Neuronal stem cell (in vitro differentiated cells): ENCODE results near the gene SMC3.

Source experiments
- DNase-seq: peaks from one replicate; pipeline ENCODE4 v3.0.0-alpha.2; 2013; ENCODE audit warnings: low spot score
- H2AFZ ChIP-seq: one replicate; pipeline ENCODE4 v1.6.1; 2013; ENCODE audit warnings: mild to moderate bottlenecking, low read length, inconsistent platforms
- H2AK5ac ChIP-seq: 2 replicates; pipeline ENCODE4 v1.6.1; 2013; ENCODE audit warnings: low read depth, mild to moderate bottlenecking, inconsistent platforms, low read length, moderate library complexity, mixed read lengths
- H2BK120ac ChIP-seq: 2 replicates; pipeline ENCODE4 v1.6.1; 2013; ENCODE audit warnings: low read depth, mild to moderate bottlenecking, inconsistent platforms, low read length, moderate library complexity, mixed read lengths
- H2BK12ac ChIP-seq: one replicate; pipeline ENCODE4 v1.6.1; 2013; ENCODE audit warnings: low read length, inconsistent platforms
- H2BK15ac ChIP-seq: 2 replicates; pipeline ENCODE4 v1.6.1; 2013; ENCODE audit warnings: mild to moderate bottlenecking, low read length, inconsistent platforms, mixed read lengths
- H2BK5ac ChIP-seq: one replicate; pipeline ENCODE4 v1.6.1; 2013; ENCODE audit warnings: inconsistent platforms, mild to moderate bottlenecking, low read length, moderate library complexity
- H3K14ac ChIP-seq: one replicate; pipeline ENCODE4 v1.6.1; 2013; ENCODE audit warnings: low read length, inconsistent platforms
- H3K18ac ChIP-seq: 2 replicates; pipeline ENCODE4 v1.6.1; 2013; ENCODE audit warnings: low read length, inconsistent platforms
- H3K23ac ChIP-seq: 2 replicates; pipeline ENCODE4 v1.6.1; 2013; ENCODE audit warnings: low read depth, mild to moderate bottlenecking, mixed read lengths, low read length, inconsistent platforms; ENCODE audit not compliant: poor library complexity
- H3K27ac ChIP-seq: replicated peaks from 3 replicates; pipeline ENCODE4 v1.5.1; 2013; ENCODE audit warnings: low read length, inconsistent platforms
- H3K27me3 ChIP-seq, 3 experiments: 2 replicates each; pipeline ENCODE4 v1.6.1; 2013; ENCODE audit warnings: low read length in 3 of 3, mild to moderate bottlenecking in 2 of 3, inconsistent platforms in 1 of 3, low read depth in 1 of 3, mixed read lengths in 1 of 3, moderate library complexity in 1 of 3; ENCODE audit not compliant: control insufficient read depth in 3 of 3, insufficient read depth in 3 of 3
- H3K36me3 ChIP-seq, 2 donors: replicated peaks in 1 of 2; 2 replicates each; pipeline ENCODE4 v1.6.1; 2013; ENCODE audit warnings: low read length in 2 of 2; ENCODE audit not compliant: control insufficient read depth in 2 of 2, insufficient read depth in 2 of 2
- H3K4ac ChIP-seq: 2 replicates; pipeline ENCODE4 v1.6.1; 2013; ENCODE audit warnings: inconsistent platforms, mild to moderate bottlenecking, low read length, moderate library complexity
- H3K4me1 ChIP-seq, 2 donors: 1 replicate in 1 of 2; 2 replicates in 1 of 2; pipeline ENCODE4 v1.6.1; 2013; ENCODE audit warnings: low read length in 2 of 2, low read depth in 1 of 2; ENCODE audit not compliant: control insufficient read depth in 2 of 2, insufficient read depth in 1 of 2
- H3K4me2 ChIP-seq: one replicate; pipeline ENCODE4 v1.6.1; 2013; ENCODE audit warnings: mild to moderate bottlenecking, low read length, inconsistent platforms; ENCODE audit not compliant: insufficient read depth, poor library complexity, severe bottlenecking
- H3K4me3 ChIP-seq, 2 donors: 2 replicates each; pipeline ENCODE4 v1.5.1; 2013; ENCODE audit warnings: low read length in 2 of 2, mild to moderate bottlenecking in 2 of 2, inconsistent platforms in 1 of 2, moderate library complexity in 1 of 2
- H3K79me1 ChIP-seq: one replicate; pipeline ENCODE4 v1.6.1; 2013; ENCODE audit warnings: low read depth, mild to moderate bottlenecking, inconsistent platforms, low read length, moderate library complexity
- H3K9ac ChIP-seq: one replicate; pipeline ENCODE4 v1.6.1; 2013; ENCODE audit warnings: mild to moderate bottlenecking, low read depth, low read length, inconsistent platforms; ENCODE audit not compliant: poor library complexity
- H3K9me3 ChIP-seq, 2 donors: replicated peaks in 1 of 2; 2 replicates each; pipeline versions ENCODE3 to v1.6.1; 2013; ENCODE audit warnings: low read length in 2 of 2, mild to moderate bottlenecking in 2 of 2, inconsistent platforms in 1 of 2, low read depth in 1 of 2, mixed read lengths in 1 of 2, moderate library complexity in 1 of 2; ENCODE audit not compliant: control insufficient read depth in 2 of 2, insufficient read depth in 1 of 2
- H4K8ac ChIP-seq: one replicate; pipeline ENCODE4 v1.6.1; 2013; ENCODE audit warnings: low read depth, mild to moderate bottlenecking, inconsistent platforms, low read length, moderate library complexity
- H4K91ac ChIP-seq: one replicate; pipeline ENCODE4 v1.6.1; 2013; ENCODE audit warnings: low read length, low read depth, mild to moderate bottlenecking, inconsistent platforms; ENCODE audit not compliant: poor library complexity
- WGBS, 2 donors: extraction: QIAGEN DNeasy Blood & Tissue Kit; methylation state at CpG; one replicate each; pipeline ENCODE4 v1.1.7; 2013; ENCODE audit warnings: missing lambda C conversion rate in 2 of 2, mixed read lengths in 1 of 2; ENCODE audit not compliant: insufficient read length in 2 of 2, insufficient replicate concordance in 1 of 2; ENCODE audit errors: extremely low coverage in 2 of 2; 5-methylcytosine and 5-hydroxymethylcytosine counted together

SMC3 gene

DNA sequence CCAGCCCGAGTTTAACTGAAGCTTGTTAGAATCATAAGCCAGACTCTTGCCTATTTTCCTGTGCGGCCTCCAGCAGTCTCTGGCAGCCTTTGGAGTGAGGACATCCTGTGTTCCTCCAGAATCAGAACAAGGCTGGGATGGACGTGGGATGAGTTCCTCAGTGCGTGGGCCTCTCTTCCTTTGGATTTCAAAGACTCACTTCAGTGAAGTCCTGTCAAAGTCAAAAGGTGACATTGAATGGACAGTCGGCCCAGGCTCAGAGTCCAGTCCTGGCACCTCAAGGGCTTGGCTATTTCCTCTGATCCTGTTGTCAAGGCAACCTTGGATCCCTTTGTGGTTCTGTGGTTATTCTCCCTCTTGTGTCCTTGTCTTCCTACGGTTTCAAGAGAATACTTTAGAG is 21.4 kb upstream of the SMC3 start:
- DNase-seq: no peak
- Histone ChIP-seq H3K79me1 (no peaks in the 10 kb centered on the region), H3K9me3 (no peaks in the 10 kb centered on the region), H3K36me3 (no peaks in the 10 kb centered on the region), H2BK15ac (no peak overlapping the region), H2BK12ac (no peak overlapping the region), H3K27ac (no peak overlapping the region), H4K91ac (no peak overlapping the region), H3K4me1 (peaks cover 0 to 3% of the 10 kb centered on the region in 2 donors), H2AFZ (peak overlapping the region; percentile 42), H3K4ac (no peak overlapping the region), H2BK5ac (no peak overlapping the region), H2BK120ac (no peak overlapping the region), H3K27me3 (peaks cover 0 to 17% (median 0%) of the 10 kb centered on the region in 3 experiments), H3K18ac (no peak overlapping the region), H2AK5ac (no peak overlapping the region), H3K23ac (no peak overlapping the region), H3K4me3 (no peak overlapping the region), H3K4me2 (no peak overlapping the region), H4K8ac (no peak overlapping the region), H3K9ac (no peak overlapping the region), H3K14ac (no peak overlapping the region)
- no CpG with 5 or more reads among the region's 6 CpGs for WGBS, 2 donors

DNA sequence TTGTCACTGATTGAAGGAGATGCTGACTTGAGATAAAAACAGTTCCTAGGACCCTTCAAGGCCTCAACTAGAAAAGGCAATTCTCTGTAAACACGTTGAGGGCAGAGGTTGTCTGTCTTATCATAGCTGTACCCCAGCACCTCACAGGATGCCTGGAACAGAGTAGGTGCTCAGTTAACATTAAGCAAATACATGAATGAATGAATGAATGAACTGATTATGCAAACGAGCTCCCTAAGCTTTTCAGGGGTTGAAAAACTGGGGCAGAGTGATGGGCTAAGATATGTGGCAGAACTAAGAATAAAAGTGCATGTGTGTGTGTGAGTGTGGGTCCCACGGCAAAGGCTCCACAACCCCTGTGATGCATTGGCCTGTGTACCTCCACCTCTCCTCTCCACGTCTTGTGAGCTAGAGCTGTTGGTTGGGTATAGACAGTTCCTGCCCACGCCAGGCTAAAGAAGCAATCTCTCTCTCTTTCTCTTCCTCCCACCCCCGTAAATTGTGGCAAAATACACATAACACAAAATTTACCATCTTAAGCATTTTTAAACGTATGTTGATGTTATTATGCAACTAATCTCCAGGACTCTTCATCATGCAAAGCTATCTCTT is 20.9 kb upstream of the SMC3 start:
- no peak overlapping the region for H3K18ac ChIP-seq
- H4K91ac ChIP-seq: no peak overlapping the region
- H3K4me2 ChIP-seq: no peak overlapping the region
- H2AK5ac ChIP-seq: no peak overlapping the region
- no peak overlapping the region for H2AFZ ChIP-seq
- peaks cover 0 to 19% (median 0%) of the 10 kb centered on the region in 3 experiments for H3K27me3 ChIP-seq
- H3K36me3 ChIP-seq: no peaks in the 10 kb centered on the region
- H3K9me3 ChIP-seq: no peaks in the 10 kb centered on the region
- no peak overlapping the region for H2BK15ac ChIP-seq
- H3K27ac ChIP-seq: no peak overlapping the region
- WGBS, 2 donors: no CpG with 5 or more reads among the region's 7 CpGs
- H3K14ac ChIP-seq: no peak overlapping the region
- H3K9ac ChIP-seq: no peak overlapping the region
- H3K23ac ChIP-seq: no peak overlapping the region
- H3K4me3 ChIP-seq: no peak overlapping the region
- DNase-seq: no peak
- no peaks in the 10 kb centered on the region for H3K79me1 ChIP-seq
- no peak overlapping the region for H4K8ac ChIP-seq
- no peak overlapping the region for H2BK5ac ChIP-seq
- H3K4me1 ChIP-seq: peaks cover 0 to 3% of the 10 kb centered on the region in 2 donors
- no peak overlapping the region for H3K4ac ChIP-seq
- H2BK120ac ChIP-seq: no peak overlapping the region
- H2BK12ac ChIP-seq: no peak overlapping the region

DNA sequence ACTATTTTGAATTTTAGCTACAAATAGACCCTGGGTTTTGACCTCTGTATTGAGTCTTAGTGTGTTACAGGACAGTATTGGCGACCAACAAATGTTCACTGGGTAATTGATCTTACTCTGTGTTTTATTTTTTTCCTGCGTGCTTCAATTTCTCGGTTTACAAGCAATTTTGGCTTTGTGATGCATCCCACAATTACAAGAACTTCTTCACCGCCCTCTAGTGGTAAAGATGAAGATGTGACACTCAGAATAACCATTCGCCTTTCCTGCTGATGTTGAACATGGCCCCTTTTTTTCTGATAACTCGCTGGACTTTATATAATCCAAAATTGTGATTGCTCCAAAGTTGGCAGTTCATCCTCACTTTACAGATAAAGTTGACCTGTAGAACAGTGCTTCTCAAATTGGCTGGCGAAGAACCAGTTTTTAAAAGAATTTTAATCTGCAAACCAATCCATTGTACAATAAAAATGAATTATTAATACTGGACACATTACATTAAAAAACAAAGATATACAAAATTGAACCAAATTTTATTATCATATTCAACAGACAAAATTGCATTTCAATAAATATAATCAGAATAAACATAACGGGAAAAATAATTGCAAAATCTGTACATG is 20.2 kb upstream of the SMC3 start:
- Histone ChIP-seq H3K79me1 (no peaks in the 10 kb centered on the region), H2BK15ac (no peak overlapping the region), H3K4ac (no peak overlapping the region), H4K8ac (no peak overlapping the region), H3K9ac (no peak overlapping the region), H2BK12ac (no peak overlapping the region), H2BK120ac (no peak overlapping the region), H3K4me3 (no peak overlapping the region), H3K9me3 (no peaks in the 10 kb centered on the region), H3K4me2 (no peak overlapping the region), H3K23ac (no peak overlapping the region), H2AFZ (no peak overlapping the region), H3K4me1 (peaks cover 0 to 3% of the 10 kb centered on the region in 2 donors), H3K18ac (no peak overlapping the region), H3K14ac (no peak overlapping the region), H3K36me3 (no peaks in the 10 kb centered on the region), H4K91ac (no peak overlapping the region), H3K27ac (no peak overlapping the region), H3K27me3 (peaks cover 0 to 23% (median 0%) of the 10 kb centered on the region in 3 experiments), H2AK5ac (no peak overlapping the region), H2BK5ac (no peak overlapping the region)
- WGBS, 2 donors: no CpG with 5 or more reads among the region's 8 CpGs
- DNase-seq: no peak

DNA sequence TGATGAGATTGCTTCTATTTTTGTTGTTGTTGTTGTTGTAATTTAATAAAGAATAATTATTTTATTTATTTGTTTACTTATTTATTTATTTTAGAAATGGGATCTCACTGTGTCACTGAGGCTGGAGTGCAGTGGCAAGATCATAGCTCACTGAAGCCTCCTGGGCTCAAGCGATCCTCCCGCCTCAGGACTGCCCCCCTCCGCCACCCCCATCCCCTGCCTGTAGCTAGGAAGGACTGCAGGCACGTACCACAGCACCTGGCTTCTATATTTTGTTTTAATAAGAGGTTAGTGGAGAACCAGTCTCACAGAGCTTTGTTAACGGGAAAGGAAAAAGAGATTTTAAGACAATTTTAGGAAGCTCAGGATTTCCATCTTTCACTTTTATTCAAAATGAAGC is 19.5 kb upstream of the SMC3 start:
- no peak for DNase-seq
- Histone ChIP-seq H3K27ac (no peak overlapping the region), H2BK120ac (no peak overlapping the region)

More for the DNA sequence above, 19.5 kb upstream of the SMC3 start:
- Histone ChIP-seq H2BK15ac (no peak overlapping the region), H2BK12ac (no peak overlapping the region), H3K18ac (no peak overlapping the region), H3K4me2 (no peak overlapping the region), H3K9ac (no peak overlapping the region), H3K23ac (no peak overlapping the region), H3K4ac (no peak overlapping the region), H3K9me3 (no peaks in the 10 kb centered on the region), H2BK5ac (no peak overlapping the region), H3K14ac (no peak overlapping the region), H4K8ac (no peak overlapping the region), H3K27me3 (peaks cover 0 to 23% (median 0%) of the 10 kb centered on the region in 3 experiments), H3K79me1 (no peaks in the 10 kb centered on the region), H2AK5ac (no peak overlapping the region), H2AFZ (no peak overlapping the region), H3K4me3 (no peak overlapping the region), H3K4me1 (peaks cover 0 to 3% of the 10 kb centered on the region in 2 donors), H4K91ac (no peak overlapping the region), H3K36me3 (no peaks in the 10 kb centered on the region)
- no CpG with 5 or more reads among the region's 5 CpGs for whole genome bisulfite sequencing, 2 donors
